GM12891 (cell line): ENCODE measurements around the gene ATG7.

Source experiments
- PAX5 ChIP-seq: IDR thresholded peaks from 2 replicates; pipeline ENCODE4 v1.6.1; 2011; ENCODE audit warnings: low read length, moderate library complexity, mild to moderate bottlenecking; ENCODE audit not compliant: insufficient read depth, severe bottlenecking
- POLR2A ChIP-seq: IDR thresholded peaks from 2 replicates; pipeline ENCODE4 v1.6.1; 2011; ENCODE audit warnings: low read depth, low read length, control low read depth
- POLR2AphosphoS5 ChIP-seq: IDR thresholded peaks from 2 replicates; pipeline ENCODE4 v1.6.1; 2011; ENCODE audit warnings: low read depth, low read length, control low read depth
- POU2F2 ChIP-seq: IDR thresholded peaks from 2 replicates; pipeline ENCODE4 v1.6.1; 2011; ENCODE audit warnings: low read depth, mild to moderate bottlenecking, control low read depth, low read length, moderate library complexity
- SPI1 ChIP-seq: IDR thresholded peaks from 2 replicates; pipeline ENCODE4 v1.6.1; 2011; ENCODE audit warnings: low read depth, low read length, control low read depth
- TAF1 ChIP-seq: IDR thresholded peaks from 2 replicates; pipeline ENCODE4 v1.6.1; 2011; ENCODE audit warnings: low read depth, low read length, control low read depth

- TF ChIP-seq POLR2A: no peak
- TF ChIP-seq POLR2AphosphoS5: no peak
- TF ChIP-seq PAX5: no peak
- TF ChIP-seq TAF1: no peak
- TF ChIP-seq POU2F2: no peak
- no peak for TF ChIP-seq SPI1
These were observed 135.4 kb downstream of the ATG7 start for GRCh38 chr3:11407644-11408043.
